AG04449 (cell line): ENCODE data around the gene YTHDF1.
A peak's percentile ranks its signal among the peaks of the same experiment; 100 is the strongest.

ENCODE experiments used
- CTCF ChIA-PET: fragments of 350-600 bp; formaldehyde crosslinking; extraction: SDS; loops from one replicate; lab custom pipeline; 2021; ENCODE audit warnings: antibody characterized with exemption; lab: Yijun Ruan, JAX
- POLR2A ChIA-PET: fragments of 400-600, 350-600 bp; formaldehyde crosslinking; extraction: SDS; loops from one replicate; lab custom pipeline; 2020; ENCODE audit warnings: antibody characterized with exemption, inconsistent platforms; lab: Yijun Ruan, JAX
- DNase-seq: peaks from one replicate; pipeline ENCODE4 v3.0.0-alpha.2; 2010; ENCODE audit warnings: low read depth, low spot score
- H3K4me3 ChIP-seq: 2 replicates; pipeline ENCODE4 v1.5.1; 2011; ENCODE audit warnings: low read depth, mild to moderate bottlenecking, control low read depth, low read length
- CTCF ChIP-seq: IDR thresholded peaks from one replicate; pipeline ENCODE4 v1.5.1; 2011; ENCODE audit warnings: mild to moderate bottlenecking, moderate library complexity, low read length, control low read depth, inconsistent platforms; ENCODE audit not compliant: insufficient read depth; ENCODE audit errors: missing control alignments

The YTHDF1 gene

GRCh38 chr20:63255931-63256704, 40.2 kb upstream of the YTHDF1 start:
- no peak for DNase-seq
- CTCF ChIA-PET: interaction anchor here (0.9 to 5.8 kb wide), 3 partner anchors 26 to 33 kb away, joined by 3 to 79 read pairs (median 7); no protein-coding TSS in a partner anchor
- POLR2A ChIA-PET: no interaction called here
- TF ChIP-seq CTCF: no peak
- no peak overlapping the region for H3K4me3 ChIP-seq

- CTCF ChIA-PET: interaction anchor here (1.4 to 5.8 kb wide), 2 partner anchors 24 to 29 kb away, joined by 7 to 79 read pairs; no protein-coding TSS in a partner anchor
- no peak for DNase-seq
- no peak for TF ChIP-seq CTCF
- POLR2A ChIA-PET: no interaction called here
- H3K4me3 ChIP-seq: no peak overlapping the region
Observed at GRCh38 chr20:63254606-63255384, 38.9 kb upstream of the YTHDF1 start.

GRCh38 chr20:63254232-63254605, 38.3 kb upstream of the YTHDF1 start, which contains the start of gene NKAIN4:
Gene NKAIN4 (minus strand): TSS chr20:63254463. CDS start chr20:63254450, 13 bp downstream.
- no peak for TF ChIP-seq CTCF
- POLR2A ChIA-PET: no interaction called here
- peak within 1 kb of the TSS; percentile 15; the same call in 1 of the 2 replicates for H3K4me3 ChIP-seq
- DNase-seq: no peak
- CTCF ChIA-PET: interaction anchor here (0.9 to 5.8 kb wide), 4 partner anchors 23 to 33 kb away, joined by 3 to 79 read pairs (median 7); no protein-coding TSS in a partner anchor

- ChIA-PET CTCF (interaction anchor here (0.9 to 5.8 kb wide), 4 partner anchors 11 to 33 kb away, joined by 3 to 79 read pairs (median 5); no protein-coding TSS in a partner anchor), POLR2A (interaction anchor here (1.1 kb wide), 1 partner anchor 19 kb away, joined by 4 read pairs; the partner anchor contains the start of gene ARFGAP1)
- no peak for DNase-seq
- no peak for TF ChIP-seq CTCF
- peak overlapping the region; percentile 15; the same call in 1 of the 2 replicates for H3K4me3 ChIP-seq
Observed at GRCh38 chr20:63253438-63254231, 37.7 kb upstream of the YTHDF1 start.

- POLR2A ChIA-PET: interaction anchor here (1.1 kb wide), 1 partner anchor 20 kb away, joined by 4 read pairs; the partner anchor contains the start of gene ARFGAP1
- no peak overlapping the region for H3K4me3 ChIP-seq
- CTCF ChIA-PET: interaction anchor here (1.1 to 5.8 kb wide), 3 partner anchors 11 to 28 kb away, joined by 3 to 79 read pairs (median 7); no protein-coding TSS in a partner anchor
- no peak for DNase-seq
- TF ChIP-seq CTCF: no peak
Observed at GRCh38 chr20:63253065-63253437, 37.1 kb upstream of the YTHDF1 start.
